Measurements from ENCODE around the gene PATZ1.

PATZ1 gene

DNA sequence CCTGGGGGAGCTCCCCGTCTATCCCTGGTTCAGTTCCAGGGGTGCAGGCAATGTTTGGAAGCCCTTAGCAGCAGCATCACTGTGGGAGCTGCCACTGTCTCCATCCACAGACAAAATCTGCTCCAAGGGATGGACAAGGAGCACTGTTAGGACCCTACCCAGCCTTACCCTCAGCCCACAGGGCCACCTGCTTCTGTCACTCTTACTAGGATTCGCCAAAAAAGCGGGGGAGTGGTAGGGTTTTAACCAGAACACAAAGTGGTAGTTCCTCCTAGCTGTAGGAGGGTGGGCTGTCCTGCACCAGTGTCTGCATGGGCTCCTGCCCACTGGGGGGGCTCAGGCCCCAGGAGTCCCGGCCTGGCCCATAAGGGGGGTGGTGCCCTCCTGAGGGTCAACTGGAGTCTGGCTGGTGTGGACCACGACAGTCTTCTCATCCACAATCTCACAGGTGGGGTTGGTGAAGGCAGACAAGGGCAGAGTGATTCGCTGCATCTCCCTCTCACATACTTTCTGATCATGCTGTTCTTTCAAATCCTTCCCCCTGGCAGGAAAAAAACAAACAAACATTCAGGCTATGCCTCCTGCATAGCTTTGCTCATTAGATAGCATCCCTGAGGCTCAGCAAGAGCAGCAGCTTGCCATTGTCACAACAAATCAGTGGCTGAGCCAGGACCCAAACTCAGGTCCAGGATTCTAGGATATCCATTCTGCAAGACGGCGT is 63.2 kb downstream of the PATZ1 start:
- no peak for DNase-seq (ENCODE audit: low spot score)

DNA sequence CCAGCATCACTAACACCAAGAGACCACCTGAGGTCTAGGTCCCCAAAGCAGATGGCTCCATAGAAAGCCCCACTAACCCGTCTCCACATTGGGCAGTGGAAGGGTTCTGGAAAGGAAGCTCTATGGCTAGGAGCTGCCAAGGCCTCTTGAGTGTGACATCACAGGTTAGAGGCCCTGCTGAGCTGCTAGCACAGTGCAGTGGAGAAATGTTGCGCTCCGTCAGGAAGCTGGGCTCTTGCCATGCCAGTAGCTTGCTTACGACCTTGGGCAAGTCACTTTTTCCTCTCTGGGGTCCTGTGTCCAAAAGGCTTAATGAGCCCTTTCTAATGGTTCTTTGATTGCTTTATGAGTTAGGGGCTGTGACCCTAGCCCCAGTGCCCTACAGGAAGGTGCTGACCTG is 64.4 kb downstream of the PATZ1 start:
- no peak for DNase-seq (ENCODE audit: low spot score)

GRCh38 chr22:31279821-31280505 is 66.2 kb downstream of the PATZ1 start:
- DNase-seq (ENCODE audit: low spot score) = no peak

GRCh38 chr22:31279327-31279669 is 66.8 kb downstream of the PATZ1 start:
- no peak for DNase-seq (ENCODE audit: low spot score)

GRCh38 chr22:31278626-31279326 is 67.4 kb downstream of the PATZ1 start:
- DNase-seq (ENCODE audit: low spot score) = no peak

DNA sequence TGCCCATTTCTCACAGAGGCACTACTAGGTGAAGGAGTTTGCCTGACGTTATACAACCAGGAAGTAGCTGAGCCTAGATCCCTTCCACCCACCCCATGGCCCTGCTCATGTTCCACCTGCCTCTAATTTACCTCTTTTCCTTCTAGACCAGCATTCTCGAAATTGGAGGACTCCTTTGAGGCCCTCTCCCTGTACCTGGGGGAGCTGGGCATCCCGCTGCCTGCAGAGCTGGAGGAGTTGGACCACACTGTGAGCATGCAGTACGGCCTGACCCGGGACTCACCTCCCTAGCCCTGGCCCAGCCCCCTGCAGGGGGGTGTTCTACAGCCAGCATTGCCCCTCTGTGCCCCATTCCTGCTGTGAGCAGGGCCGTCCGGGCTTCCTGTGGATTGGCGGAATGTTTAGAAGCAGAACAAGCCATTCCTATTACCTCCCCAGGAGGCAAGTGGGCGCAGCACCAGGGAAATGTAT is 68.0 kb downstream of the PATZ1 start:
- DNase-seq (ENCODE audit: low spot score) = no peak

DNA sequence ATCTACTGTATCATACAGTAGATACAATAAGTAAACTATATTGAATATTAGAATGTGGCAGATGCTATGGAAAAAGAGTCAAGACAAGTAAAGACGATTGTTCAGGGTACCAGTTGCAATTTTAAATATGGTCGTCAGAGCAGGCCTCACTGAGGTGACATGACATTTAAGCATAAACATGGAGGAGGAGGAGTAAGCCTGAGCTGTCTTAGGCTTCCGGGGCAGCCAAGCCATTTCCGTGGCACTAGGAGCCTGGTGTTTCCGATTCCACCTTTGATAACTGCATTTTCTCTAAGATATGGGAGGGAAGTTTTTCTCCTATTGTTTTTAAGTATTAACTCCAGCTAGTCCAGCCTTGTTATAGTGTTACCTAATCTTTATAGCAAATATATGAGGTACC is 68.4 kb downstream of the PATZ1 start:
- no peak for DNase-seq (ENCODE audit: low spot score)

DNA sequence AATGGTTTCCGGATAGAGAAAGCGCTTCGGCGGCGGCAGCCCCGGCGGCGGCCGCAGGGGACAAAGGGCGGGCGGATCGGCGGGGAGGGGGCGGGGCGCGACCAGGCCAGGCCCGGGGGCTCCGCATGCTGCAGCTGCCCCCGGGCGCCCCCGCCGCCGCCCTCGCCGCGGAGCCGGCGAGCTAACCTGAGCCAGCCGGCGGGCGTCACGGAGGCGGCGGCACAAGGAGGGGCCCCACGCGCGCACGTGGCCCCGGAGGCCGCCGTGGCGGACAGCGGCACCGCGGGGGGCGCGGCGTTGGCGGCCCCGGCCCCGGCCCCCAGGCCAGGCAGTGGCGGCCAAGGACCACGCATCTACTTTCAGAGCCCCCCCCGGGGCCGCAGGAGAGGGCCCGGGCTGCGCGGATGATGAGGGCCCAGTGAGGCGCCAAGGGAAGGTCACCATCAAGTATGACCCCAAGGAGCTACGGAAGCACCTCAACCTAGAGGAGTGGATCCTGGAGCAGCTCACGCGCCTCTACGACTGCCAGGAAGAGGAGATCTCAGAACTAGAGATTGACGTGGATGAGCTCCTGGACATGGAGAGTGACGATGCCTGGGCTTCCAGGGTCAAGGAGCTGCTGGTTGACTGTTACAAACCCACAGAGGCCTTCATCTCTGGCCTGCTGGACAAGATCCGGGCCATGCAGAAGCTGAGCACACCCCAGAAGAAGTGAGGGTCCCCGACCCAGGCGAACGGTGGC is 69.5 kb downstream of the PATZ1 start:
- DNase-seq (ENCODE audit: low spot score) = no peak
